HG02759 (cell line): ENCODE data around the gene RPS14.
"Not testable (repeated sequence)": the region's sequence is repeated elsewhere in the genome, so short reads cannot be mapped to it uniquely, and the experiment has no call there.

Experiments
- ATAC-seq: cut with Tn5 transposase; IDR thresholded peaks from one replicate; pipeline ENCODE4 v1.9.1; 2021; ENCODE audit warnings: mild to moderate bottlenecking, moderate library complexity; ENCODE audit not compliant: unreplicated experiment

Gene RPS14

DNA sequence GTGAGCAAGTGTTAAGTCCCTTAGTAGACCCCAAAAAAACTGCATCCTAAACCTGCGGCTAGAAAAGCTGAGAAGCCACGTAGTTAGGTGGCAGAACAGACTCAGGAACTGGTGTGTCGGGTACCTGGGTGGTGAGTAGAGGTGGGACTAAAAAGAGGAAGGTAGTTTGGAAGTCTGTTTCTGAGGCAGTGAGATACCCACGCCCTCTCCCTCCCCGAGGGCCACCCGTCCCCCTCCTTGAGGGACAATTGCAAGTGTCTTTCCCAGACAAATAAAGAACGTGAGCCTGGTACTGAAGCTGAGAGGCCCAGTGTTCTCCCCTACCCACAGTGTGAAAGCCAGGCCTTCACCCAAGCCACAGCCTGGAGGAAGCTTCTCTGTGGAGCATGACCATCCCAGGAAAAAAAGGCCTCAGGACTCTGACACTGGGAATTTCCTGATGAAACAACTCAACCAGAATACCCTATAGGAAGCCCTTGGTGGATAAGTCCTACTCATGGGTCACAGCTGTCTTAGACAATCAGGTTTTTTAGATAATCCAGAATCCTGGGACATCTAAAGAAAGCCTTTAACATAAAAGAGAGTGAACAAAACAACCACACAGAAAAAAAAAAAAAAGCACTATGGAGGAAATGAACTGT, 29.8 kb downstream of the RPS14 start:
- ATAC-seq = peak; percentile 85

DNA sequence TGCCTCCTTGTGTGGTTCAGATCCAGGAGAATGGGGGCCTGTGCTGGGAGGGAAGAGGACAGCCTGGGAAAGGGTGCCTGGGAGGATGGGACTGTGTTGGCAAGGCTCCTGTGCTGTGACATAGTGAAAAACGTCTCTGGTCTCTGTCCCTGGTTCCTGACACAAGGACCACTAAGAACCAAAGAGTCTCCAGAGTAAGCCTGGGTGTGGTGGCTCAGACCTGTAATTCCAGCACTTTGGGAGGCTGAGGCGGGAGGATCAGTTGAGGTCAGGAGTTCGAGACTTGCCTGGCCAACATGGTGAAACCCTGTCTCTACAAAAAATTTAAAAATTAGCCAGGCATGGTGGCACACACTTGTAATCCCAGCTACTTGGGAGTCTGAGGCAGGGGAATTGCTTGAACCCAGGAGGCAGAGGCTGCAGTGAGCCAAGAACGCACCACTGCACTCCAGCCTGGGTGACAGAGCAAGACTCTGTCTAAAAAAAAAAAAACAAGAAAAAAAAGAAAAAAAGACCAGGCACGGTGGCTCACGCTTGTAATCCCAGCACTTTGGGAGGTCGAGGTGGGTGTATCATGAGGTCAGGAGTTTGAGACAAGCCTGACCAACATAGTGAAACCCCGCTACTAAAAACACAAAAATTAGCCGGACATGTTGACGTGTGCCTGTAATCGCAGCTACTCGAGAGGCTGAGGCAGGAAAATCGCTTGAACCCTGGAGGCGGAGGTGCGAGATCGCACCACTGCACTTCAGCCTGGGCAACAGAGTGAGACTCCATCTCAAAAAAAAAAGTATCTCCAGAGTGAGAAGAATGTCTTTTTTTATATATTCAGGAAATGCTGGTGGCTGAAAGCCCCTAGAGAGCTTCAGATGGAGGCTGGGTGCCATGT, 35.4 kb downstream of the RPS14 start:
- ATAC-seq = not testable (repeated sequence)

DNA sequence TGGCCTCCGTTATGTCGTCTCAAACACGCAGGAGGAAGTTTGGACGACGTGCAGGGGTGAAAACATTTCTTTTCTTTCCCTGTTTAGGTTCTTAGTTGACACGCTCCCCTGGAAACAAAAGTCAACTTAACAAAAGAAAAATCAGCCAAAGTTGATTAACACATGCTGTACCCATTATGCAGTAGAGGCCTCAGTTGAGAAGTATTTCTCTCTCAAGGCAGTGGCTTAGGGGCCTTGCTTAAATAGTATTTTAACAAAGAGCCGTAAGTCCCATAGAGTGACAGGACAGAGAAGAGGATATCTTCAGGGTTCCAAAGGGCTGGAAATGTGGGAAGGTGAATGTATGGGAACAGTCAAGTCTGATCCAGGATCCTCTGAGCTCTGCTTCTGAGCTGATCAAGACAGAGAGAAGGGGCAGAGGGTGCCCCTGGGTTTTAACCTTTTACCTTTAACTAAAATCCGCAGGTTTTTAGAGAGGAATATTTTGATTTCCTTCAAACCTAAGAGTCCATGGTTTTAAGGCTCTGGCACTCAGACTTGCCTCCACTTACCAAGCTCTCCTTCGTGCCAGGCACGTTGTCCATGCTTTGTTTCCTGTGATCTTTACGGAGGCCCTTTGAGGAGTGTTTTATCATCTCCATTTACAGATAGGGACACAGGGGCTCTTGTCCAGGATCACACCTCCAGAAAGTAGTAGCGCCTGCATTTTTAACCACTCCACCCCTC, 36.2 kb downstream of the RPS14 start:
- no peak for ATAC-seq

DNA sequence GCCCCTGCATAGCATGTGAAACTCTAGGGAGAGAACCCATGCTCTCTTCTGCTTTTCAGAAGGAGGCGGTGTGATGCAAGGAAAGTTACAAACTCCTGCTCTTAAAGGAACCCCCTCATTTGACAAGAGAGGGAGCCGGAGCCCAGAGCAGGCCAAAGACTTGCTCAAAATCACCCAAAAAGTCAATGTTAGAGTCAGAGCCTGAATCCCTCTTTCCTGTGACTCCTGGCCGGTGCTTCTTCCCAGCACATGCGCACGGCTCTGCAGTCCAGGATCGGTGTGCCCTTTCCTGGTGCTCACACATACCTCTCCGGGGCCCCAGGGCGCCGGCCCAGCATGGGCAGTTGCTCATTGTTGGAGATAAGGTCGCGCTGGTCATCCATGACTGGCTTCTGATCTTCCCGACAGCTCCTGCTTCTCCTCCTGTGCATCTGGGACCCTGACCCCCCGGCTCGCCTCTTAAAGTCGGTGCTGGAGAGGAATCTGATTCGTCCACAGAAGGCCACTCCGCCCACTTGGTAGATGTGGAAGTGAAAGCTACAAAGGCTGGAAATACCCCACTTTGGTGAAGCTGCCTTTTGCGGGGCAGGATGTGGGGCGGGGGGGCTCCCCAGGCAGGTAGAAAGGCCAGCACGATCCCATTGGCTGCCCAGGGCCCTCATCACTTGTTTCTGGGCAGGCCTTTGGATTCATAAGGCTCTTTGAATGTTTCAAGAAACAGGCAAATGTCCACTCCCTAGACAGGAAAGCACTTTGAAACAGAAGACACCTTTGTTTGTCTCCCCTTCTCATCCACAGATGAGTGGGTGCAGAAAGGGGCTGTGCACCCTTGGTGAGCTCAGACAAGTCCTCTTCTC, 37.0 kb downstream of the RPS14 start, which contains the start of gene CD74:
Gene CD74, minus strand, starts transcription at position 592 of the 857 bp plus-strand sequence. Its CDS starts 161 bp downstream, at position 431.
- ATAC-seq = peak; percentile 80

DNA sequence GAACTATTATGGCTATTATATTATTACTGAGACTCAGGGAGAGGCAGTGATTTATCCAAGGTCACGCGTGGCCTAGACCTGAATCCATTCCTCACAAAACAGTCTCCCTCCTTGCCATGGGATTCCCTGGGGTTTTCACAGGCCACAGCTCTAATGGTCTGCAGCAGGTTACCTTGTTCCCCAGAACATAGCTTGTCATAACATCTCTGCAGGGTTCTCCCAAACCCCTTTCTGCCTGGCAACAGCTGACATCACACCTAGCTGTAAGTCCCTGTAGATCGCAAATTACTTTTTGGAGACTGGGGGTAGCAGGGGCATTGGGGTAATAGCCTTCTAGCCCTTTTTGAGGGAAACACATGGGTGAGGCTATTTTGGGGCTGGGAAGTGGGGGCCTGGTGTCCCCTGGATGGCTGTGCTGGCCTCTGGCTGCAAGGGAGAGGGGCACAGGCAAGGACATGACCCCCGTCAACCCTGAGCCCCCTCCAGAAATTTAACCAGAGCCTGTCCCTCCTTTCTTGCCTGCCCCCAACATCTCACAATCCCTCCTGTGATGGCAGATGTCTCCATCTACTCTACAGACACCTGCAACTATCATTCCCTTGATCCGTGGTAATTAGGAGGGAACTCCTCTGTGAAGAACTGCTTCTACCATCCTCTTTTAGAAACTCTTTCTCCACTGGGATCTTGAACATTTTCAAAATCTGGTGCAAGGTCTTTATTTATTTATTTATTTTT, 38.1 kb downstream of the RPS14 start:
- no peak for ATAC-seq

DNA sequence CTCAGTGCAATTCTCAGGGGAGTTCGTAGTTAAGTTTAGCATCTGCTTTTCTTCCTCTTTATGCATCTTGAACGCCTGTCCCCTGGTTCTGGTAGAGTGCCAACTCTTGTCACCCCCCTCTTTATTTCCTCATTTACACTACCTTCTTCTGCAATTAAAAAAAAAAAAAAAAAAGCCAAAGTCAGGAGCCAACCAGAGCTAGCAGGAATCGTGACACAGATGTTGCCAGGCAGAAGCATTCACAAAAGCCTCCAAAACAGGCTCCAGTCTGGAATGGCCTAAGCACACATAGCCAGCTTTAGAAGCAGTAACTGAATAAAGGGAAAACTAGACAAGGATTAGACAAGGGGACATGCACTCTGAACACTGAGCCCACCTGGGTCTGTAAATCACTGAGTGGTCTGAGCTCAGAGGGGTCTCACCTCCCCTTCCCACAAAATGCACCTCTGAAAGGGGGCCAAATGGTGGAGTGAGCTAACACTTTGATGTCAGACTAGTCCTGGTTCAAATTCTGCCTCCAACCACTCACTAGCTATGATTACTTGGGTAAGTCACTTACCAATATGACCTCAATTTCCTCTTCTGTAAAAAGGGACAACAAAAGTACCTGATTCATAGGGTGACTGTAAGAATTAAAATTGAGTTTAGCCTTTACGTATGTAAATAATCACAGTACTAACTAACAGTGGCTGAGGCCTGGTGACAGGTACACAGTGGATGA, 38.9 kb downstream of the RPS14 start:
- ATAC-seq = no peak

DNA sequence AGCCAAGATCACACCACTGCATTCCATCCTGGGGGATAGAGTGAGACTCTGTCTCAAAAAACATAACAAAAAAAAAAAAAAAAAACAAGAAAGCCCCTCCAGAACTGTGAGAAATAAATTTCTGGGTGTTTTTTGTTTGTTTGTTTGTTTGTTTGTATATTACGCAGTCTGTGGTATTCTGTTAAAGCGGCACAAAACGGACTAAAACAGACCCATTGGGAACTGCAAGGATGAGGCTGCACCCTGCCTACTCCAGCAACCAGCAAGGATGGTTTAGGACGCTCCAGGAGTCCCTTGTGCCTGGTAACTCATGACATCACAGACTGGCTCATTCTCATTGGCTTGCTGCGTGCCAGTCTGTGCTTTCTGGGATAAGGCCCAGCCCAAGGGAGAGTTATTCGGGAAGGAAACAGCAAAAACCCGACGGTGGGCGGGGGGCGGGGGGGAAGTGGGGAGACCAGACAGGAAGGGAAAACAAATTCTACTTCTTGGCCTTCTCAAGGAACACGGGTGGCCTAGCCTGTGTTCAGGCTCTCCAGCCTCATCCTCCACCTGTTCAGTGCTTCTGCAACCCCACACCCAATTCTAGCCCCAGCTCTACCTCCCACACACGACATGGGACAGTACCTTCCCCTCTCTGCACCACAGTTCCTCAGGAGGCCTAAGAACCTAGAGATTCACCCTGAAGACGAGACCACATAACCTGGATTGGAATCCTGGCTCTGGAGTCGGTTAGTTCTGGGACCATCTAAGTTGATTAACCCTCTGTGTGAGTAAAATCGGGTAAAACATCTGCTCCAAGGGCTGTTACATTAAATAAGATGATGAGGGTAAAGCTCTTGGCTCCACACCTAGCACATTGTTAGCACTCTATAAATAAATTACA, 39.7 kb downstream of the RPS14 start:
- peak; percentile 24 for ATAC-seq

DNA sequence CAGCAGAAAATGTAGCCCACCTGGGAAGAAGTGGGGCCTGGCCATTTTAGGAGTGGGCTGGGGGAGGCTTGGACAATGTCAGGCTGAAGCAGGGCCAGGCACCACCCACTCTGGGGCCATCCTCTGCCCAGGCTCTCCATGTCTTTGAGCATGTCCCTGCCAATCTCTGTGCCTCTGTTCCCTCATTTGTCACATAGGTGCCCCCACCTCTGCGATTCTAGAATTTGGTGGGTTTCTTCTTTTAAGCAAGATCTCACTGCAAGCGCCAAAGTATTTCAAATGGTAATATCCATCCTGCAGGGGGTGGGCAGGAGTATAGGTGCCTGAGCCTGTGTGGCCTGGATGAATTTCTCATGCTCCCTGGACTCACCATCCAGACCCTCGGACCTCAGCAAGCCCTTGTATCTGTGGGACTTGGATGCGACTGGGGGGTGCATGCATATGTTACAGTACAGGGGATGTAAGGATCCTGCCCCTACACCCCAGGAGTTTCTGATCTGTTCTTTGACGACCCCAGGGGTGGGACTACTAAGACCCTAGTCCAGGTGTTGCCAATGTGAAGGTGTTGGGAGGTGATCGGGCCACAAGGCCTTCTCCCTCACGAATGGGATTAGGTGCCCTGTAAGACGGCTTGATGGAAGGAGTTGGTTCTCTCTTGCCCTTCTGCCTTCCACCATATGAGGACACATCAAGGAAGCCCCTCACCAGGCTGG, 41.2 kb downstream of the RPS14 start:
- ATAC-seq = no peak

DNA sequence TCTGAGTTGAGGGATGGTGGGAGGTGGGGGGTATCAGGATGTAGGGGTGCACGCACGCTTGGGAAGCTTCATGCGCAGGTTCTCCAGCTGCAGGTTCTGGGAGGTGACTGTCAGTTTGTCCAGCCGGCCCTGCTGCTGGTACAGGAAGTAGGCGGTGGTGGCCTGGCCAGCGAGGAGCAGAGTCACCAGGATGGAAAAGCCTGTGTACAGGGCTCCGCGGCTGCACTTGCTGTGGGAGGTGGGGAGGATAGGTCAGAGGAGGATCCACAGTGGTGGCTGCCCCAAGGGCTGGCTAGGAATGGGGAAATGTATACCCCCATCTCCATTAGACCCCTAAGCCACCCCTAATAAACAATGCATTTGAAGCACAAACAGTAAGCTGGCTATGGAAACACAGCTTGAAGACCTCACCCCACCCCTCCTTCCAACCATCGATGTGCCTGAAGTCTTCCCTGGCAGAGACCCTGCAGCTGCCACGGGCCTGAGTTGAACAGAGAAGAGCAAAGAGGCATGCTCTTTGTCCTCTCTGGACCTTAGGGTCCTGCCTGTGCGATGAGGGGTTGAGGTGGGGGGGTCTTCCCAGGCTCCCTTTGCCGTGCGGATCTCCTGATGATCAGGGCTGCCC, 42.3 kb downstream of the RPS14 start:
- no peak for ATAC-seq

DNA sequence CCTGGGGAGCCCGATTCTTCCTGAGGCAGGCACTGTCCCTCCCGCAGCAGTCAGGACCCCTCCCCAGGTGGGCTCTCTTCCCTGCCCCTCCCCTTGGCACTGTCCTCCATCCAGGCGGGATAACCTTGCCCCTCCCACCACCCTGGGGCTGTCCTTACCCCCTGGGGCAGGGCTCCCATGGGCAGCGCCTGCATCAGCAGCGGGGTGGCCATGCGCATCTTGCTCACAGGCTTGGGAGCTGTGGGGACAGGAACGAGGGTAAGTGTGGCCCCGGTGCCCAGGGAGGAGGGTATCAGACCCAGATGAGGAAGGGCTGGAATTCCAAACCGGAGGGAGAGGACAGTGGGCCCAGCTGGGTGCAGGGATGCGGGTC, 42.8 kb downstream of the RPS14 start:
- no peak for ATAC-seq

DNA sequence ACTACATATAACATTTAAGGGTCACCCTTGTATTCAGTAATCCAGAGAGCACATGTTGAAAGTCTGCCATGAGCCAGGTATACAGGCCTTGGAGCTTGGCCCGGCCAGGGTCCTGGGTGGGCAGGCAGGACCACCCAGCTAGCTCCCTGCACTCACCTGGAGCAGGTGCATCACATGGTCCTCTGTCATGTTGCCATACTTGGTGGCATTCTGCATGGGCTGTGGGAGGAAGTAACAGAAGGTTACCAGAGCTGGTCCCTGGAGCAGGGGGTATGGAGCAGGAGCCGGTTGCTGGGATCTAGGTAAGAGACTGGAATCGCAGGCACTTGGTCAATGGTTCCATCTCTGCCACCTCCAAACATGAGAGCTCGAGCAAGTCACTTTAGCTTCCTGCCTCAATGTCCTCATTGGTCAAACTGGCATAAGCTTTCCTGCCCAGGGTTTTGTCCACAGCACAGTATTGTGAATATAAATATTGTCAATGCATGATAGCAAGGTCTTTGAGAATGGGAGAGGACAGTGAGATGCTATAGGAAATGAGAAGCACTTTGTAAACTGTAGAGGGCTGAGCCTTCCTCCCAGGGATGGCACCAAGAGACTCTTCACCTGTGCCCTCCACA, 43.3 kb downstream of the RPS14 start:
- ATAC-seq = no peak

DNA sequence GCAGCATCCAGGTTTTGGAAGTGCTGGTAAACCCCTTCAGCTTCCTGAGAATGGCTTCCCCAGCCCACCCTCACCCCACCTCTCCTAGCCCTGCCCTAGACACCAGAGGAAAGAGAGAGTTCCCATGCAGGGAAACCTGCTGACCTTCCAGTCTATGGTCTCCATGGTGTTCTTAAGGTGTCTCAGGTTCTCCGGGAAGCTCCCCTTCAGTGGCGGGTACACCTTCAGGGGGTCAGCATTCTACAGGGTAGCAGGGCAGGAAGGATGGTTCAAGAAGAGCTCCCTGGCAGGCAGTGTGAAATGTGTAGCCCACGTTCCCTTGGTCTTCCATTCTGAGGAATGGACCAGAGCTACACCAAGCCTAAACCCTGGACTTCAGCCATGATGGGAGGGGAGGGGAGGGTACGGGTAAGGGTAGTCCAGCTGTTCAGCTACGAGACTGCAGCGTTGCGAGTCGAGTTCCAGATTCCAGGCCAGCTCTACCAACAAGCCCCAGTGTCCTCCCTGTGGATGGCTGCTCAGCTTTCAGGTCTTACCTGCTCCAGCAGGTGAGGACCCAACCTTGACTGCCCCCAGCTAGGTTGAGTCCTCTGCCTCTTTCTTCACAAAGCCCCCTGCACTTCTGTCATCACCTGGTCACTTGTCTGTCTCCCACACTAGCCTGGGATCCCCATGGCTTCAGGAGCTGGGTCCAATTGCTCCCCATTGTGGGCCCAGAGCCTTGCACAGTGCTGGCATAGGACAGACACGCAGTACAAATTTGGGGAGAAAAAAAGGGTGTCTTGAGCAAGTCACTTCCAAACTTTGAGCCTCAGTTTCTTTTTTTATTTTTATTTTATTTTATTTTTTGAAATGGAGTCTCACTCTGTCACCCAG, 44.4 kb downstream of the RPS14 start:
- ATAC-seq = no peak

DNA sequence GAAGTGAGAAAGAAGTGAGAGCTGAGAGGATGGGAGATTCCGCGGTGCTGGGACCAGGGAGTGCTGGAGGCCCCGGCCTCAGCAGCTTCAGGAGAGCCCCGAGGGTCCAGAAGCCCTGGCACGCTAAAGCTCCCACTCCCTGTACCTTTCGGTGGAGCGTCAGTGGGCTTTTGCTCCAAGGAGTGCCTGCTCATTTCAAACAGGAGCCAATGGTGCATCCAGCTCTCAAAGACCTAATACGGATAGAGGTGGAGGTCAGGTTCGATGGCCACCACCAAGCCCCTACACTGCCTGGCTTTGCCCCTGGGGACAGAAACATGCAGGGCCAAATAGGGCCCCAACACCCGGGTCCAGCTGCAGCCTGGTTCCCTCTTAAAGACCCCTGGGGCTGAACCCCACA, 45.0 kb downstream of the RPS14 start:
- no peak for ATAC-seq

DNA sequence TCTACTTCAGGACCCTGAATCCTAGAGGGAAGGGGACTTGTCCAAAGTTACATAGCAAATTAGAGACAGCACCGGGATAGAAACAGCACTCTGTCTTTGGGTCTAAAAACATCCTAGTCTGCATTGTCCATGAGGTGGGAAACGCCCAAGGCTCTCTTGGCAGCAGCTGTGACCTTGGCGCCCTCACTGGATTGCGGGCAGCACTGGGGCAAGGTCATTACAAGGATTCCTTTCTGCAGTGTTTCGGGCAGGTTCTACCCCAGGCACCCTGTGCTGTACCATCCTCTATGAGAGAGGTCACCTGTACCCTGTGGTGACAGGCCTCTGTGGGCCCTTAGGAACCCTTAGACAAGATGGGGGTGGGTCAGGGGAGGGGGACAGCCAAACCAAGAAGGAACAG, 45.4 kb downstream of the RPS14 start:
- ATAC-seq = no peak

DNA sequence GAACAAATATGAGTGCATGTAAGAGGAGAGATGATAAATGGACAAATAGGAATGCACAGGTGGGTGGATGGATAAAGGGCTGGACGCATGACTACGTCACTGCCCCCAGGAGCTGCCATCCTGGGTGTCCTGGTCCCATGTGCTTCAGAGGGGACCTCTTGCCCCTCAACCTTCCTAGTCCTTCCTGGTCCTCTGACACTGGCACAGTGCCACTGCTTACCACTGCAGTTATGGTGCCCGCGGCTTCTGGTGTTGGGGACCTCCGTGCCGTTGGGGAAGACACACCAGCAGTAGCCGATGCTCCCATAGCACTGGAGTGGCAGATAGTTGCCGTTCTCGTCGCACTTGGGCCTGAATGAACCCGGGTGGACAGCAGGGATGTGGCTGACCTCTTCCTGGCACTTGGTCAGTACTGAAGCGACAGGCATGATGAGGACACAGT, 46.6 kb downstream of the RPS14 start:
- ATAC-seq = no peak

DNA sequence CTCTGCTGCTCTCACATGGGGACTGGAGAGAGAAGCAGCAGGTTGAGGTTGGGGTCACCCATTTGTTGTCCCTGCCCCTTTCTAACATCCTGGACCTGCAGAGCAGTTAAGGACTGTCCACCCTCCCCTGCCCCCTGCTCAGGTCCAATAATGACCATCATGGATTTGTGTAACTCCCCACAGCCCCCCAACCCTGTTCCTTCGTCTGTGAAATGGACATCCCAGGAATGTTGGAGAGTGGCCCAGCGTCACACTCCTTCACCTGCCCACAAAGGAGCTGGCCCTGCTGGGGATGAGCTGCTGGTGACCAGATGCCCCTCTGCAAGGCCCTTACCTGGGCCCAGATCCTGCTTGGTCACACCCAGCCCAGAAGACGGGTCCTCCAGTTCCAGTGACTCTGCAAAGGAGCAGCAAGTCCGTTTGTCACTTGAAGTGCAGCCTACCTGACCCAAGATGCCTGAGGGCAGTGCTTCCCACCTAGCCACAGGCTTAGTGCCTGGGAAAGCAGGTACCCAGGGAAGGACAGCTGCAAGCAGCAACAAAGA, 47.2 kb downstream of the RPS14 start:
- ATAC-seq = no peak
